ENCODE measurements around the gene EVA1C. TPM values are rescaled to one million over a fixed set of nuclear protein-coding genes. Genes with fewer than 3 reads are reported as not detected.
"Not testable (repeated sequence)": the region's sequence is repeated elsewhere in the genome, so short reads cannot be mapped to it uniquely, and the experiment has no call there.

Gene EVA1C
- total RNA-seq, 3 donors from 2014 or later, result 30.2 to 69.8 (median 58.5) TPM

DNA sequence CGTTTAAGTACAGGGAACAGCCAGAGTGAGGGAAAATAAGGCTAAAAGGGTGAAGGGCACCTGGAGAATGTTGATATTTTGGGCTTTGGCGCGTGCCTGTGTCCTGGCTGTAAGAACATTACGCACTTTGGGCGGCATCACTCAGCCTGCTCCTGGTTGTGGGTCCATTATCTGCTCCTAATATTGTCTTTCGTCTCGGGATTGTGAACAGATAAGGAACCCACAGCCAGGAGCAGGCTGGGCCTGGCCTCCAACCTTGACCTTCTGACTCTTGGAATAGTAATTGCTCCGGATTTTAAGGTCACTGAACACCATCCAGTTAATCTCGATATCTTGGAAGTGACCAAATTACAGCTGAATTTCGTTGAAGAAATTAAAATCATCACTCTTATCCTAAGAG, 111.0 kb downstream of the EVA1C start:
- no peak overlapping the region for H3K4me3 ChIP-seq
- intact Hi-C loops (cut with DNase I; ENCODE audit: low total_unique reads), result no loop called here
- H3K27me3 ChIP-seq, result no peaks in the 10 kb centered on the region
- H3K27ac ChIP-seq, result peak overlapping the region; percentile 69 to 91
- TF ChIP-seq POLR2AphosphoS5 (IDR thresholded peaks at IDR 0.05) (no peak), POLR2A (IDR thresholded peaks at IDR 0.05) (no peak)
- no peaks in the 10 kb centered on the region for H3K4me1 ChIP-seq
- no peak for DNase-seq (ENCODE audit: low spot score in 2 of 2)
- H3K36me3 ChIP-seq, result no peaks in the 10 kb centered on the region
- H3K9me3 ChIP-seq, result no peaks in the 10 kb centered on the region

- no peak for DNase-seq (ENCODE audit: low spot score in 2 of 2)
- peak overlapping the region; percentile 69 to 91 for H3K27ac ChIP-seq
Observed at GRCh38 chr21:32523988-32524719, 111.6 kb downstream of the EVA1C start.

GRCh38 chr21:32525282-32525681, 112.8 kb downstream of the EVA1C start:
- Histone ChIP-seq H3K36me3 (no peaks in the 10 kb centered on the region), H3K27me3 (no peaks in the 10 kb centered on the region), H3K4me3 (no peak overlapping the region), H3K4me1 (no peaks in the 10 kb centered on the region), H3K27ac (peak overlapping the region; percentile 69 to 91), H3K9me3 (peaks cover 0 to 2% of the 10 kb centered on the region in 2 donors)
- DNase-seq (ENCODE audit: low spot score in 2 of 2), result no peak
- TF ChIP-seq, protein P1, sequence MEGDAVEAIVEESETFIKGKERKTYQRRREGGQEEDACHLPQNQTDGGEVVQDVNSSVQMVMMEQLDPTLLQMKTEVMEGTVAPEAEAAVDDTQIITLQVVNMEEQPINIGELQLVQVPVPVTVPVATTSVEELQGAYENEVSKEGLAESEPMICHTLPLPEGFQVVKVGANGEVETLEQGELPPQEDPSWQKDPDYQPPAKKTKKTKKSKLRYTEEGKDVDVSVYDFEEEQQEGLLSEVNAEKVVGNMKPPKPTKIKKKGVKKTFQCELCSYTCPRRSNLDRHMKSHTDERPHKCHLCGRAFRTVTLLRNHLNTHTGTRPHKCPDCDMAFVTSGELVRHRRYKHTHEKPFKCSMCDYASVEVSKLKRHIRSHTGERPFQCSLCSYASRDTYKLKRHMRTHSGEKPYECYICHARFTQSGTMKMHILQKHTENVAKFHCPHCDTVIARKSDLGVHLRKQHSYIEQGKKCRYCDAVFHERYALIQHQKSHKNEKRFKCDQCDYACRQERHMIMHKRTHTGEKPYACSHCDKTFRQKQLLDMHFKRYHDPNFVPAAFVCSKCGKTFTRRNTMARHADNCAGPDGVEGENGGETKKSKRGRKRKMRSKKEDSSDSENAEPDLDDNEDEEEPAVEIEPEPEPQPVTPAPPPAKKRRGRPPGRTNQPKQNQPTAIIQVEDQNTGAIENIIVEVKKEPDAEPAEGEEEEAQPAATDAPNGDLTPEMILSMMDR (IDR thresholded peaks at IDR 0.05), result no peak
- TF ChIP-seq POLR2A (IDR thresholded peaks at IDR 0.05) (no peak), POLR2AphosphoS5 (IDR thresholded peaks at IDR 0.05) (no peak)
- intact Hi-C loops (cut with DNase I; ENCODE audit: low total_unique reads), result no loop called here

More at GRCh38 chr21:32523988-32524719, 111.6 kb downstream of the EVA1C start:
- no peak overlapping the region for H3K4me3 ChIP-seq
- H3K9me3 ChIP-seq, result no peaks in the 10 kb centered on the region
- TF ChIP-seq, protein P1 (IDR thresholded peaks at IDR 0.05), result no peak
- peak in 2 of 3 donors; percentile 24 to 43 for TF ChIP-seq POLR2AphosphoS5 (IDR thresholded peaks at IDR 0.05)
- TF ChIP-seq POLR2A (IDR thresholded peaks at IDR 0.05), result no peak
- no peaks in the 10 kb centered on the region for H3K4me1 ChIP-seq
- no peaks in the 10 kb centered on the region for H3K36me3 ChIP-seq
- H3K27me3 ChIP-seq, result no peaks in the 10 kb centered on the region
- intact Hi-C loops (cut with DNase I; ENCODE audit: low total_unique reads), result no loop called here

DNA sequence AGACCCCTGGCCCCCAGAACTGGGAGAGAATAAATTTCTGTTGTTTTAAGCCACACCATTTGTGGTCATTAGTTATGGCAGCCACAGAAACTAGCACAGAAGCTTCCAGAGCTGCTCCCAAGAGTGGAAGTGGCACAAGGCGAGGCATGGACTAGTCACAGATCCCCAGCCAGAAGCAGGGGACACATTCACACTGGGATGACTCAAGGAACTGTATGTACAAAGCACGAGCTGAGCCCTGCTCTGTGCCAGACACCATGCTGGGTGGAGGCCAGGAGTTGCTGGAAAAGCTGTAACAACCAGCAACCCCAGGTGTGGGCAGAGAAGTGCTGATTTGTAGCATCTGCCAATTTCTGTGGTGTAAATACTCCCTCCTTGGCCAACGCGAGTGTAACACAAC, 117.2 kb downstream of the EVA1C start:
- intact Hi-C loops (cut with DNase I; ENCODE audit: low total_unique reads), result no loop called here
- Histone ChIP-seq H3K4me3 (no peak overlapping the region), H3K36me3 (no peaks in the 10 kb centered on the region), H3K4me1 (no peaks in the 10 kb centered on the region), H3K27ac (no peak overlapping the region), H3K9me3 (peaks cover 0 to 3% of the 10 kb centered on the region in 2 donors), H3K27me3 (no peaks in the 10 kb centered on the region)
- TF ChIP-seq, protein P1 (IDR thresholded peaks at IDR 0.05), result no peak
- no peak for TF ChIP-seq POLR2A (IDR thresholded peaks at IDR 0.05)
- no peak for TF ChIP-seq POLR2AphosphoS5 (IDR thresholded peaks at IDR 0.05)
- DNase-seq (ENCODE audit: low spot score in 2 of 2), result no peak

GRCh38 chr21:32530809-32531208, 118.3 kb downstream of the EVA1C start:
- H3K9me3 ChIP-seq; intact Hi-C loops (cut with DNase I; ENCODE audit: low total_unique reads); DNase-seq (ENCODE audit: low spot score in 2 of 2); H3K36me3 ChIP-seq; H3K27me3 ChIP-seq; H3K4me3 ChIP-seq; H3K27ac ChIP-seq; H3K4me1 ChIP-seq: not testable (repeated sequence)

DNA sequence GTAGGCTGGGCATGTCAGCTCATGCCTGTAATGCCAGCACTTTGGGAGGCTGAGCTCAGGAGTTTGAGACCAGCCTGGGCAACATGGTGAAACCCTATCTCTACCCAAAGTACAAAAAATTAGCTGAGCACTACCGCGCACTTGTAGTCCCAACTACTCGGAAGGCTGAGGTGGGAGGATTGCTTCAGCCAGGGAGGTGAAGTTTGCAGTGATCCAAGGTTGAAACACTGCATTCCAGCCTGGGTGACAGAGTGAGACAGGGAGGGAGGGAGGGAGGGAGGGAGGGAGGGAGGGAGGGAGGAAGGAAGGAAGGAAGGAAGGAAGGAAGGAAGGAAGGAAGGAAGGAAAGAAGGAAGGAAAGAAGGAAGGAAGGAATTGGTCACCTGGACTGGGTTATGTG, 119.1 kb downstream of the EVA1C start:
- intact Hi-C loops (cut with DNase I; ENCODE audit: low total_unique reads); H3K4me1 ChIP-seq; H3K9me3 ChIP-seq; H3K27me3 ChIP-seq; H3K27ac ChIP-seq; H3K36me3 ChIP-seq; DNase-seq (ENCODE audit: low spot score in 2 of 2); H3K4me3 ChIP-seq: not testable (repeated sequence)
